HUDEP-2 (cell line): ENCODE measurements around the gene MYOZ2.
A peak's percentile ranks its signal among the peaks of the same experiment; 100 is the strongest.

Experiments used
- DNase-seq, 76 experiments: peaks; one replicate each; lab custom pipeline; 2025; ENCODE audit not compliant: unreplicated experiment in 76 of 76; lab: John Stamatoyannopoulos, UW

The MYOZ2 gene

GRCh38 chr4:119233750-119234149, 98.1 kb downstream of the MYOZ2 start:
- DNase-seq = peak in 7 of 76 experiments; percentile 0 to 6 (median 5)

DNA sequence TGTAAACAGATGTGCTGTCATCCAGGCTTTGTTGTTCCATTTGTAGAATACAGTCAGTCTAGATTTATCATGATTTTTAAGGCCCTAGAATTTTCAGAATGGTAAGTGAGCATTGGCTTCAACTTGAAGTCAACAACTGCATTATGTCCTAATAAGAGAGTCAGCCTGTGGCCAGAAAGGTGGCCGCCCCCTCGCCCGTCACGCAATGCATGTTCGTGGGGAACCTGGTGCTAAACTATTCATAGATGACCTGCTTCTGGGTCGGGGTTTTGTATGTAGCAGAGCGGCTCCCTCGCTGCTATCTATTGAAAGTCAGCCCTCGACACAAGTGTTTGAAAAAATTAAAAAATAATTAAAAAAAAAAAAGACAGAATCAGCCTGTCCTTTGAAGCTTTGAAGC, 101.6 kb downstream of the MYOZ2 start:
- DNase-seq = no peak
